ENCODE results near the gene RESF1. TPM values are rescaled to one million over a fixed set of nuclear protein-coding genes. Genes with fewer than 3 reads are reported as not detected.
A peak's percentile ranks its signal among the peaks of the same experiment; 100 is the strongest.

Gene RESF1
- total RNA-seq, 1 experiment from 2014 or later, result 64.7 TPM

GRCh38 chr12:31959701-31960391, 631 bp downstream of the RESF1 start:
- peaks cover 51% of the 10 kb centered on the region for H3K79me2 ChIP-seq (ENCODE audit: insufficient read depth, low read length)

GRCh38 chr12:31961137-31961536, 1.9 kb downstream of the RESF1 start:
- TF ChIP-seq POLR2A (IDR thresholded peaks at IDR 0.05; ENCODE audit: borderline replicate concordance, extremely low read depth, insufficient read depth, insufficient read length) (no peak), JUND (IDR thresholded peaks at IDR 0.05) (no peak), ZNF274 (IDR thresholded peaks at IDR 0.05; ENCODE audit: low read depth, low read length) (no peak), ZFX (IDR thresholded peaks at IDR 0.05) (no peak), FOSL1 (IDR thresholded peaks at IDR 0.05; ENCODE audit: low read depth) (no peak), POLR2AphosphoS5 (IDR thresholded peaks at IDR 0.05; ENCODE audit: low read depth, low read length) (no peak), SIN3A (IDR thresholded peaks at IDR 0.05; ENCODE audit: low read depth) (no peak)
- TF ChIP-seq, protein P1, sequence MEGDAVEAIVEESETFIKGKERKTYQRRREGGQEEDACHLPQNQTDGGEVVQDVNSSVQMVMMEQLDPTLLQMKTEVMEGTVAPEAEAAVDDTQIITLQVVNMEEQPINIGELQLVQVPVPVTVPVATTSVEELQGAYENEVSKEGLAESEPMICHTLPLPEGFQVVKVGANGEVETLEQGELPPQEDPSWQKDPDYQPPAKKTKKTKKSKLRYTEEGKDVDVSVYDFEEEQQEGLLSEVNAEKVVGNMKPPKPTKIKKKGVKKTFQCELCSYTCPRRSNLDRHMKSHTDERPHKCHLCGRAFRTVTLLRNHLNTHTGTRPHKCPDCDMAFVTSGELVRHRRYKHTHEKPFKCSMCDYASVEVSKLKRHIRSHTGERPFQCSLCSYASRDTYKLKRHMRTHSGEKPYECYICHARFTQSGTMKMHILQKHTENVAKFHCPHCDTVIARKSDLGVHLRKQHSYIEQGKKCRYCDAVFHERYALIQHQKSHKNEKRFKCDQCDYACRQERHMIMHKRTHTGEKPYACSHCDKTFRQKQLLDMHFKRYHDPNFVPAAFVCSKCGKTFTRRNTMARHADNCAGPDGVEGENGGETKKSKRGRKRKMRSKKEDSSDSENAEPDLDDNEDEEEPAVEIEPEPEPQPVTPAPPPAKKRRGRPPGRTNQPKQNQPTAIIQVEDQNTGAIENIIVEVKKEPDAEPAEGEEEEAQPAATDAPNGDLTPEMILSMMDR (IDR thresholded peaks at IDR 0.05 in 2 of 3, conservative IDR thresholded peaks at IDR 0.05 in 1 of 3; ENCODE audit: borderline replicate concordance in 1 of 3, insufficient read depth in 1 of 3, low read depth in 2 of 3, low read length in 2 of 3), result no peak
- intact Hi-C loops (cut with micrococcal nuclease), result no loop called here
- DNase-seq (ENCODE audit: low read depth, low spot score) (no peak), ATAC-seq (no peak)
- peaks cover 24 to 45% of the 10 kb centered on the region in 2 experiments for H3K4me1 ChIP-seq (ENCODE audit: control insufficient read depth in 1 of 2, insufficient read depth in 2 of 2, low read length in 2 of 2)
- ChIA-PET CTCF (no interaction called here), RAD21 (ENCODE audit: low non-redundant PET in 1 of 2, low total read pairs in 2 of 2, uncharacterized antibody in 2 of 2, unreplicated experiment in 2 of 2) (interaction anchor here in 1 of 2 experiments (0.6 kb wide), 1 partner anchor 370 kb away, joined by 3 read pairs; the partner anchor contains the start of gene DENND5B), POLR2A (interaction anchor here (0.6 kb wide), 1 partner anchor 47 kb away, joined by 3 read pairs; no protein-coding TSS in a partner anchor)
- peak overlapping the region; percentile 92 for H3K4me2 ChIP-seq (ENCODE audit: low read length)
- peaks cover 64% of the 10 kb centered on the region for H3K79me2 ChIP-seq (ENCODE audit: insufficient read depth, low read length)
- no peak overlapping the region for H2AFZ ChIP-seq (ENCODE audit: low read depth, low read length, poor library complexity, severe bottlenecking)
- H3K27me3 ChIP-seq (ENCODE audit: insufficient read depth, low read length), result no peaks in the 10 kb centered on the region
- H4K20me1 ChIP-seq (ENCODE audit: insufficient read depth), result no peaks in the 10 kb centered on the region
- no peak overlapping the region for H3K9ac ChIP-seq (ENCODE audit: low read length)
- H3K27ac ChIP-seq (ENCODE audit: low read depth, low read length), result no peak overlapping the region
- H3K36me3 ChIP-seq (ENCODE audit: control insufficient read depth in 1 of 2, insufficient read depth in 2 of 2, low read length in 2 of 2), result peaks cover 8 to 27% of the 10 kb centered on the region in 2 experiments; a peak in 3 of 4 replicates
- BruUV-seq (replicated peaks), result no TSS peak
- no peaks in the 10 kb centered on the region for H3K9me2 ChIP-seq (ENCODE audit: insufficient read depth)
- H3K9me3 ChIP-seq (ENCODE audit: control insufficient read depth in 1 of 2, insufficient read depth in 1 of 2, low read depth in 1 of 2, low read length in 2 of 2), result no peaks in the 10 kb centered on the region
- H3K4me3 ChIP-seq (replicated peaks in 1 of 2; ENCODE audit: low read depth in 1 of 2, low read length in 2 of 2), result no peak overlapping the region

More at GRCh38 chr12:31959701-31960391, 631 bp downstream of the RESF1 start:
- ChIA-PET CTCF (no interaction called here), POLR2A (interaction anchor here (1.0 to 1.3 kb wide), 2 partner anchors 28 to 210 kb away, joined by 3 to 6 read pairs; no protein-coding TSS in a partner anchor), RAD21 (ENCODE audit: low non-redundant PET in 1 of 2, low total read pairs in 2 of 2, uncharacterized antibody in 2 of 2, unreplicated experiment in 2 of 2) (no interaction called here)
- H4K20me1 ChIP-seq (ENCODE audit: insufficient read depth), result no peaks in the 10 kb centered on the region
- peak overlapping the region; percentile 73 for H3K9ac ChIP-seq (ENCODE audit: low read length)
- peaks cover 8 to 27% of the 10 kb centered on the region in 2 experiments; a peak in 3 of 4 replicates for H3K36me3 ChIP-seq (ENCODE audit: control insufficient read depth in 1 of 2, insufficient read depth in 2 of 2, low read length in 2 of 2)
- no peak for DNase-seq (ENCODE audit: low read depth, low spot score)
- peak overlapping the region; percentile 86 for H3K27ac ChIP-seq (ENCODE audit: low read depth, low read length)
- ATAC-seq, result peak; percentile 65
- no peak overlapping the region for H2AFZ ChIP-seq (ENCODE audit: low read depth, low read length, poor library complexity, severe bottlenecking)
- peak; percentile 74 for TF ChIP-seq ZFX (IDR thresholded peaks at IDR 0.05)
- TF ChIP-seq SRF (IDR thresholded peaks at IDR 0.05; ENCODE audit: low read depth), result no peak
- peak; percentile 33; the same call in 1 of the 2 replicates for TF ChIP-seq RAD21 (IDR thresholded peaks at IDR 0.05; ENCODE audit: low read depth)
- TF ChIP-seq, protein P1 (IDR thresholded peaks at IDR 0.05 in 2 of 3, conservative IDR thresholded peaks at IDR 0.05 in 1 of 3; ENCODE audit: borderline replicate concordance in 1 of 3, insufficient read depth in 1 of 3, low read depth in 2 of 3, low read length in 2 of 3), result peak in 1 of 3 experiments; percentile 8; a peak in 1 of 6 replicates
- intact Hi-C loops (cut with micrococcal nuclease), result loop anchor here (2.0 to 5.0 kb wide), 3 partner anchors 213 to 277 kb away; no protein-coding TSS in a partner anchor
- no TSS peak for BruUV-seq (replicated peaks)
- peak overlapping the region; percentile 92 for H3K4me2 ChIP-seq (ENCODE audit: low read length)
- no peaks in the 10 kb centered on the region for H3K9me2 ChIP-seq (ENCODE audit: insufficient read depth)
- peaks cover 24 to 46% of the 10 kb centered on the region in 2 experiments for H3K4me1 ChIP-seq (ENCODE audit: control insufficient read depth in 1 of 2, insufficient read depth in 2 of 2, low read length in 2 of 2)
- no peaks in the 10 kb centered on the region for H3K27me3 ChIP-seq (ENCODE audit: insufficient read depth, low read length)
- peak overlapping the region; percentile 68 to 87 for H3K4me3 ChIP-seq (replicated peaks in 1 of 2; ENCODE audit: low read depth in 1 of 2, low read length in 2 of 2)
- H3K9me3 ChIP-seq (ENCODE audit: control insufficient read depth in 1 of 2, insufficient read depth in 1 of 2, low read depth in 1 of 2, low read length in 2 of 2), result no peaks in the 10 kb centered on the region

Data from HCT116 (cell line).